Right cardiac atrium (tissue), 5 donors: ENCODE data around the gene SPEF2. TPM values are rescaled to one million over a fixed set of nuclear protein-coding genes. Genes with fewer than 3 reads are reported as not detected.

ENCODE experiments used
- ATAC-seq, 2 donors: fragments of 200-7000 bp; cut with Tn5 transposase; one replicate each; pipeline versions ENCODE4 v1.8.0 to v1.9.1; 2020; ENCODE audit warnings: moderate library complexity in 2 of 2, mild to moderate bottlenecking in 1 of 2
- DNase-seq, 3 donors: peaks; one replicate each; pipeline ENCODE4 v3.0.0-alpha.2; 2020
- H3K27ac ChIP-seq: one replicate; pipeline ENCODE4 v1.5.1; 2013; ENCODE audit warnings: mild to moderate bottlenecking, low read length, control low read depth, moderate library complexity
- H3K27me3 ChIP-seq: one replicate; pipeline ENCODE4 v1.6.1; 2013; ENCODE audit not compliant: control insufficient read depth, insufficient read depth
- H3K4me1 ChIP-seq: one replicate; pipeline ENCODE4 v1.6.1; 2013; ENCODE audit warnings: low read length; ENCODE audit not compliant: control insufficient read depth, insufficient read depth
- H3K4me3 ChIP-seq: one replicate; pipeline ENCODE4 v1.5.1; 2013; ENCODE audit warnings: low read length, control low read depth
- H3K9me3 ChIP-seq: one replicate; pipeline ENCODE4 v1.6.1; 2013; ENCODE audit warnings: low read length; ENCODE audit not compliant: control insufficient read depth
- WGBS: extraction: QIAGEN DNeasy Blood & Tissue Kit; methylation state at CpG from one replicate; pipeline ENCODE4 v1.1.7; 2013; 5-methylcytosine and 5-hydroxymethylcytosine counted together
- intact Hi-C, 4 donors: fragments of 100-400 bp; cut with DNase I; formaldehyde crosslinking; loops; one replicate each; pipeline versions ENCODE4 v1.11.0 to v1.14.0; 2022 to 2023
- polyA plus RNA-seq: library from polyadenylated mRNA; stranded (reverse); fragments of 200-250 nt; gene quantifications from one replicate; pipeline ENCODE4 v1.2.3, GENCODE V29; 2013
- total RNA-seq, 4 donors: library from RNA; stranded (reverse); fragmentation: NEBNext Ultra II Directional; extraction: Animal tissue kit (Norgen Biotek cat#: 25700); gene quantifications; one replicate each; pipeline ENCODE4 v1.2.1, GENCODE V29; 2021
- donor health status: healthy with polysubstance abuse.
- donor health status: DM: no; HTN: yes; CAD: no.
- donor health status: DM: no; HTN: no; CAD: no.
- donor health status: DM: no; HTN: yes; CAD: no; lungs with severe emphysema.
- donor health status: DM: yes; HTN: yes; CAD: no.

Gene SPEF2
- total and polyA plus RNA-seq, 5 donors, result 1.6 to 4.5 (median 1.9) TPM

DNA sequence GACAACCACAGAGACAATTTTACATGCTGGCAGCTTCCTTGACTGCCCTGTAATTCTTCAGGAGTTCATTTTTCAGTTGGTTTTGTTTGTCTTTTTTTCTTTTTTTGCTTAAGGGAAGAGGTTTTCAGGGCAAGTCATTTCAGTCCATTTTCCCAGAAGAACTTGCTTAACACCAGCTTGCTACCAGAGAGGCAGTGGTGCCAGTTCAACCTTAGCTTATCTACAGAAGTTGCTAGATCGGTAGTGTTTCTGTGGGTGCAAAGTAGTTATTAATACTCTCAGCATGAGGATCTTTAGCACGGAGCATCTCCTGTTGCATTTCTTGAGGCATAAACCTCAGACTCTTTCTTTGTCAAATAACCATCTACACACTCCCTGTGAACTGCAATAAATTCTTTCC lies 1.1 kb downstream of the SPEF2 start:
- no peaks in the 10 kb centered on the region for H3K27me3 ChIP-seq
- intact Hi-C loops, result loop anchor here in 3 of 4 donors (2.0 to 5.0 kb wide), 2 partner anchors 308 to 309 kb away; no protein-coding TSS in a partner anchor
- no peak overlapping the region for H3K27ac ChIP-seq
- ATAC-seq (no peak), DNase-seq (no peak)
- H3K4me3 ChIP-seq, result no peak overlapping the region
- H3K4me1 ChIP-seq, result no peaks in the 10 kb centered on the region
- no peaks in the 10 kb centered on the region for H3K9me3 ChIP-seq
- 53% methylated on average over 2 of the region's 2 CpGs for WGBS

DNA sequence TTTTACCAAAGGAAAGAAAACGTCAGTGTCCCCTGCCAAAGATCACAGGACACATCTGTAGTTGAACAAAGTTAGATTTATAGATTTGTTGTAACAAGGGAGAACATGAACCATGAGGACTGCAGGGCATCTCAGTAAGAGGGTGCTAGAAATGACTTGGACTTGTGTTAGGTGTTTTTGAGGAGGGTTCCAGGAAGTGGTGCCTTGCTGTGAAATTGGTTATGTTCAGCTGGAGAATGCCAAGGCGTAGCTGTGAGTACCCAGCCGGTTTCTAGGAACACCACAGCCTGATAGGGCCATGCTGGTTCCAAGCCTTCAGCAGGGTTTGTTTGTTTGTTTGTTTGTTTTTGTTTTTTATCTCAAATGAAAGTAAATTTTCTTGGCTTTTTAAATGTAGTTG lies 5.3 kb downstream of the SPEF2 start:
- no peak overlapping the region for H3K4me3 ChIP-seq
- ATAC-seq, result no peak
- H3K9me3 ChIP-seq, result no peaks in the 10 kb centered on the region
- DNase-seq, result no peak
- intact Hi-C loops, result no loop called here
- H3K4me1 ChIP-seq, result no peaks in the 10 kb centered on the region
- no peaks in the 10 kb centered on the region for H3K27me3 ChIP-seq
- H3K27ac ChIP-seq, result no peak overlapping the region
- WGBS, result 75% methylated on average over 3 of the region's 3 CpGs

DNA sequence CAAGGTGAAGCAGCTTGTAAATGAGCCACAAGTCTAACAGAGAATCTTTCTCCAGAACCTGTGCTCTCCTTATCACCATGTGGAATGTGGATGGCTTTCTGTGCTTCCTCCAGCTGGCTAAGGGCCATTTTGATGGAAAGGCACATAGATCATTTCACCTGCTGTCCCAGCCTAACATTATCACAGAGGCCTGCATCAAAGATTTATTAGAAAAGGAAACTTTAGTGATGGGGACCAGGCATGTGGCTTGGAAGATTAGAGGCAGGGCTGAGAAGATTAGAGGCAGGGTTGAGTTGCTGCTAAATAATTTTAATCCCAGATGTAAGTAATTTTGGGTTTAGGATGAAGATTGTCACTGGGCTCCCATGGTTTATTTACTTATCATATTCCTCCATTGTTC lies 6.3 kb downstream of the SPEF2 start:
- intact Hi-C loops, result no loop called here
- Histone ChIP-seq H3K4me3 (no peak overlapping the region), H3K9me3 (no peaks in the 10 kb centered on the region), H3K27me3 (no peaks in the 10 kb centered on the region), H3K4me1 (no peaks in the 10 kb centered on the region), H3K27ac (no peak overlapping the region)
- DNase-seq, result no peak
- ATAC-seq, result no peak

DNA sequence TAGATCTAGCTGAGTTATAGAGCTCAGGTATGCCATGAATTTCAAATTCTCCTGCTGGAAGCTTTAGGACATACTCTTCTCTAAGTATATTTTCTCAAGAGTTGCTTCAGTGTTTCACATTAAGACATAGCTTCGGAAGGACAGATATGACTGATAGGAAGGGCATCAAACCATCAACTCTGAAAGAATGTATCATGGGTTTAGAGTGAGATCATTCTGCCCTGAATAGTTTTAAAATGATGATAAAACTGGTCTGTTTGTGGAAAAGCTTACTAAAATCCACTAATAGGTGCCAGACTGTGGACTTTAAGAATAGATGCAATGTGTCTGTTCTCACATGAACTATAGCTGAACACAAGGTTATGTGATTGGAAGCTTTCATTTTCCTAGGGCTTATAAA lies 8.4 kb downstream of the SPEF2 start:
- DNase-seq (no peak), ATAC-seq (no peak)
- H3K4me3 ChIP-seq, result no peak overlapping the region
- H3K27me3 ChIP-seq, result no peaks in the 10 kb centered on the region
- intact Hi-C loops, result no loop called here
- H3K27ac ChIP-seq, result no peak overlapping the region
- H3K4me1 ChIP-seq, result no peaks in the 10 kb centered on the region
- 69% methylated on average over 1 of the region's 1 CpG for WGBS
- H3K9me3 ChIP-seq, result no peaks in the 10 kb centered on the region

DNA sequence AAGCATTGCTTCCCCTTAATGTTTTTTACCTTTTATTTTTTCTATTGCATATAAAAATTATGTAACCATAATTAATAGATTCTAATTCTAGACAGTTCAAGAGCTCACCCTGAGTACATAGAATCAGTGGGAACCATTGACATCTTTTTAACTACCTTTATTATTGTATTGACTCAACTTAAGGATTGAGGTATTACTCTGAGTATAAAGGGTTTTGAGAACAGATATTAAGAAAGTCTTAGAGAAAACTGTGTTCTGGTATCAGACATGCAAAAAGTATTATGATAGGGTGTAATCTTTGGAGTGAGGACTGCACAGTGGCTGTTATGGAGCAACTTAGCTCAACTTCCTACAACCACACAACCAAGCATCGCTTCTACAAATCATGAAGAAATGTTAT lies 8.9 kb downstream of the SPEF2 start:
- Histone ChIP-seq H3K4me3 (no peak overlapping the region), H3K27me3 (no peaks in the 10 kb centered on the region), H3K27ac (no peak overlapping the region), H3K4me1 (no peaks in the 10 kb centered on the region), H3K9me3 (no peaks in the 10 kb centered on the region)
- intact Hi-C loops, result no loop called here
- no peak for ATAC-seq
- no peak for DNase-seq
- 99% methylated on average over 1 of the region's 1 CpG for WGBS

DNA sequence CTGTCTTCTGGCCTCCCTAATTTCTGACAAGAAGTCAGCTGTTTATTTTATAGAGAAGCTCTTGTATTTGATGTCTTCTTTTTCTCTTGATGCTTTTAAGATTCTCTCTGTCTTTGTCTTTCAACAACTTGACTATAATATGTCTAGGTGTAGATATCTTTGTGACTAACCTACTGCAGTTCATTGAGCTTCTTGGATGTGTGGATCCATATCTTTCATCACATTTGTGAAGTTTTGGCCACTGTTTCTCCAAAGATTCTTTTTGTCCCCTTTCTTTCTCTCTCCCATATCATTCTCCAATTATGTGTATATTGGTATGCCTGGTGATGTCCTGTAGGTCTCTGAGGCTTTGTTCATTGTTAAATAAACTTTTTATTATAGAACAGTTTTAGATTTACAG lies 16.7 kb downstream of the SPEF2 start:
- H3K4me3 ChIP-seq, result no peak overlapping the region
- H3K27ac ChIP-seq, result no peak overlapping the region
- ATAC-seq (no peak), DNase-seq (no peak)
- H3K4me1 ChIP-seq, result no peaks in the 10 kb centered on the region
- no peaks in the 10 kb centered on the region for H3K27me3 ChIP-seq
- intact Hi-C loops, result no loop called here
- H3K9me3 ChIP-seq, result peaks cover 2% of the 10 kb centered on the region

DNA sequence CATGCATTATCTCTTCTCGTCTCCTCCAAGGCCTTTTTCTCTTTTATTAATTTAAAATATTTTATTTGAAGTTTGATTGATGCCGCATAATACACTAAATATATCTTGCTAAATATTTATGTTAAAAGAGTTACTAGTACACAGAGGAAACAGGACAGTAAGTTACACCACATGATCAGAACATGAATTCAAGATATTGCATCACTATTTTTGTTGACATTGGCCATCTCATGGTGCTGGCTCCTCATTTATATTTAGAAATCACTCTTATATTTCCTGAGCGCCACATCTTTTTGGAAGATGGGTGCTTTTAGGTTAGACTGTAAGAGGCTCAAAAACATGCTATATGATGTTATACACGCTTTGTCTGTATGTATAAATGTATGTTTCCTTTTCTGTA lies 23.0 kb downstream of the SPEF2 start:
- WGBS, result 89% methylated on average over 4 of the region's 4 CpGs
- Histone ChIP-seq H3K27ac (no peak overlapping the region), H3K4me1 (no peaks in the 10 kb centered on the region), H3K27me3 (no peaks in the 10 kb centered on the region), H3K4me3 (no peak overlapping the region), H3K9me3 (no peaks in the 10 kb centered on the region)
- intact Hi-C loops, result no loop called here
- DNase-seq (no peak), ATAC-seq (no peak)

DNA sequence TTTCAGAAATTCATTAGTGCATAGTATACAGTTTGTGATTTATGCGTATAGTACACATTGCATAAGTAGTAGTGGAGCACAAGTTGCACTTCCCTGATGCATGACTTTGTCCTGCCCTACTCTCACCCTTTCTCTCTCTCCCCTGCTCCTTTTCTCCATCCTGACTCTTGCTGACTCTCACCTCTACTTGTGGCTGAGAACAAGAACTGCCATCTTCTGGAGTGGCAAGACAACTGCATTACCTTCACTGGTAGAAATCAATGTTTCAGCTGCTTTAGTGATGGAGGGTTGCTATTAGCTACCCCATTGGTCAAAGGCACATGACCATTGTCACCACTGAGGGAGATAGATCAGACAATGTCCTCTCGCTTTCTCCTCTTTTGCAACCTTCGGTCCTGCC lies 26.9 kb downstream of the SPEF2 start:
- no peak for ATAC-seq
- H3K27me3 ChIP-seq, result no peaks in the 10 kb centered on the region
- H3K9me3 ChIP-seq, result no peaks in the 10 kb centered on the region
- no peak overlapping the region for H3K4me3 ChIP-seq
- no peak for DNase-seq
- WGBS, result 97% methylated on average over 3 of the region's 3 CpGs
- H3K4me1 ChIP-seq, result no peaks in the 10 kb centered on the region
- intact Hi-C loops, result no loop called here
- H3K27ac ChIP-seq, result no peak overlapping the region

DNA sequence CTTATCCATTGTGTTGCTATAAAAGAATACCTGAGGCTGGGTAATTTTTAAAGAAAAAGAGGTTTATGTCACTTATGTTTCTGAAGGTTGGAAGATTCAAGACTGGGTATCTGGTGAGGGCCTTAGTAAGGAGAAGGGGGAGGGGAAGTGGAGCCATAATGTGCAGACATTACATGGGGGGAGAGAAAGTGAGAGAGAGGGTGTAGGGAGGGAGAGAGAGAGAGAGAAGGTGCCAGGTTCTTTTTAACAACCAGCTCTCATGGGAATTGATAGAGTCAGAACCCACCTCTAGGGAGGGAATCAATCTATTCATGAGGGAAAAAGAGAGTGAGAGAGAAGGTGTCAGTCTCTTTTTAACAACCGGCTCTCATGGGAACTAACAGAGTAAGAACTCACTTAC lies 29.5 kb downstream of the SPEF2 start:
- H3K27me3 ChIP-seq, result no peaks in the 10 kb centered on the region
- ATAC-seq (no peak), DNase-seq (no peak)
- intact Hi-C loops, result no loop called here
- H3K9me3 ChIP-seq, result no peaks in the 10 kb centered on the region
- H3K4me3 ChIP-seq, result no peak overlapping the region
- 89% methylated on average over 1 of the region's 1 CpG for WGBS
- H3K4me1 ChIP-seq, result no peaks in the 10 kb centered on the region
- H3K27ac ChIP-seq, result no peak overlapping the region

DNA sequence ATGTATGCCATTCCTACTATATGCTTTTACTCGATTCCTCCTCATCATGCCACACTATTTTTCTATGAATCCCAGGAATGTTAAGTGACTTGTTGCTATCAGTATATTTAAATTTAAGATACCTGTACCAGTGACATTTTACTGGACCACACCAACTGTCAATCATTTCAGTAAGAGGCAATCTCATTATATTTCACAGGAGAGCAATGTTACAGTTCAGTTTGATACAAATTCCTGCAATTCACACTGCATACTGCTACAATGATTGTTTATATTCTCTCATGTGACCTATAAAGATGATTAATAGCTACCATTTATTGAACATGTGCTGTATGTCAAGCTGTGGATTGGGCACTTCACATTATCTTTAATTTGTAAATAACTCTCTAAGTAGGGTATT lies 30.0 kb downstream of the SPEF2 start:
- DNase-seq (no peak), ATAC-seq (no peak)
- no peaks in the 10 kb centered on the region for H3K27me3 ChIP-seq
- no peak overlapping the region for H3K27ac ChIP-seq
- no peaks in the 10 kb centered on the region for H3K4me1 ChIP-seq
- no peak overlapping the region for H3K4me3 ChIP-seq
- no peaks in the 10 kb centered on the region for H3K9me3 ChIP-seq
- WGBS, result 87% methylated on average over 1 of the region's 1 CpG
- intact Hi-C loops, result no loop called here

DNA sequence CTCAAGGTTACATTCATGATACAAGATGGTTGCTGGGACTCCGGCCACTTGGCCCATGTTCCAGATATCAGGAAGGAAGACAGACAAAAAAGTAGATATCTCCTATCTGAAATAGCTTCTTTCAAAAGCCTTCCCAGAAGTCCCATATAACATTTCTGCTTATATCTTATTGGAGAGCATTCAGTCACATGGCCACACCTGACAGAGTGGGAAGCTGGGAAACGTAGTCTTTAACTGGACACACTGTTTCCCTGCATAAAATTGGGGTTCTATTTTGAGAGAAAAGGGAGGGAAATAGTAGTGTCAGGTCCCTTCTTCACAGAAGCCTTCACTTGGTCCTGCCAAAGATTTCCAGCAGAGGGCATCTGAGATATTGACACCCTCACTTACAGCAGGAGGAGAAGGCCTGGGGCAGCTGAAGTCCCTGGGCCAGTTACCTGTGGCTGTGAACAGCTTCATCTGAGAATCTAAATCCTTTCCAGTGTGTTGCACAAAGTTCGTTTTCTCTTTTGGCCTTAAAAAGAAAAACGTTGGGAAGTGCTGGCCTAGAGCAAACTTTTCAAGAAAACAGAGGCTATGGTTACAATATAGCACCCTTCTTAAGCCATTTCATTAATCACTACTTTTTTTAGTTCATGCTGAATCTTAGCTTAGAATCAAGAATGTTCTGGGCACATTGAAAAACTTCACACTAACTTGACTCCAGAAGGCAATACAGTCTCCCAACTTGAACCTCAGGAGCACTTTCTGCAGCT lies 33.5 kb downstream of the SPEF2 start:
- H3K4me3 ChIP-seq, result no peak overlapping the region
- 56% methylated on average over 4 of the region's 4 CpGs for WGBS
- no peaks in the 10 kb centered on the region for H3K9me3 ChIP-seq
- intact Hi-C loops, result loop anchor here in 1 of 4 donors (10.0 kb wide), 1 partner anchor 274 kb away; no protein-coding TSS in a partner anchor
- DNase-seq, result no peak
- no peak for ATAC-seq
- no peak overlapping the region for H3K27ac ChIP-seq
- no peaks in the 10 kb centered on the region for H3K4me1 ChIP-seq
- H3K27me3 ChIP-seq, result no peaks in the 10 kb centered on the region

DNA sequence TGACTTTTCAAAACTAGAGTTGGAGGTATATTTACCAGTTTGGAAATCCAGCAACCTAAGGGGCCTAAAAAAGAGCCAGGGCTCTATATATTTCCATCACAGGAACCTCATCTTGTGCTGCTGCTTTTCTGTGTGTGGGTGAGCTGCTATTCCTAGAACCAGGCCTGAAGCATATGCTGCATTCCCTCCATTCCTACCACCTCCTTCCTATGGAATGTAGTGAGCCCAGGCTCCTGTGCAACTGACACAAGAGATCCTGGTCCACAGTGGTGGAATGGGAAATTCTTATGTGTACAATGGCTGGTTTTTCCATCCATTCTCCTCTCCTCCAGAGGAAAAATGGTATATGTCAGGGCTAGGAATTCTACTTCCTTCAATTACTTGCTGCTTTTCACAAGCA lies 39.1 kb downstream of the SPEF2 start:
- intact Hi-C loops, result loop anchor here in 1 of 4 donors (10.0 kb wide), 1 partner anchor 268 kb away; no protein-coding TSS in a partner anchor
- no peaks in the 10 kb centered on the region for H3K9me3 ChIP-seq
- no peak for DNase-seq
- no peak overlapping the region for H3K27ac ChIP-seq
- H3K27me3 ChIP-seq, result no peaks in the 10 kb centered on the region
- ATAC-seq, result no peak
- H3K4me1 ChIP-seq, result no peaks in the 10 kb centered on the region
- H3K4me3 ChIP-seq, result no peak overlapping the region
